HG02981 (cell line): Measurements from ENCODE around the gene PSD.

Experiments used
- ATAC-seq: cut with Tn5 transposase; IDR thresholded peaks from one replicate; pipeline ENCODE4 v1.9.1; 2021; ENCODE audit warnings: mild to moderate bottlenecking, moderate library complexity; ENCODE audit not compliant: unreplicated experiment

PSD gene

DNA sequence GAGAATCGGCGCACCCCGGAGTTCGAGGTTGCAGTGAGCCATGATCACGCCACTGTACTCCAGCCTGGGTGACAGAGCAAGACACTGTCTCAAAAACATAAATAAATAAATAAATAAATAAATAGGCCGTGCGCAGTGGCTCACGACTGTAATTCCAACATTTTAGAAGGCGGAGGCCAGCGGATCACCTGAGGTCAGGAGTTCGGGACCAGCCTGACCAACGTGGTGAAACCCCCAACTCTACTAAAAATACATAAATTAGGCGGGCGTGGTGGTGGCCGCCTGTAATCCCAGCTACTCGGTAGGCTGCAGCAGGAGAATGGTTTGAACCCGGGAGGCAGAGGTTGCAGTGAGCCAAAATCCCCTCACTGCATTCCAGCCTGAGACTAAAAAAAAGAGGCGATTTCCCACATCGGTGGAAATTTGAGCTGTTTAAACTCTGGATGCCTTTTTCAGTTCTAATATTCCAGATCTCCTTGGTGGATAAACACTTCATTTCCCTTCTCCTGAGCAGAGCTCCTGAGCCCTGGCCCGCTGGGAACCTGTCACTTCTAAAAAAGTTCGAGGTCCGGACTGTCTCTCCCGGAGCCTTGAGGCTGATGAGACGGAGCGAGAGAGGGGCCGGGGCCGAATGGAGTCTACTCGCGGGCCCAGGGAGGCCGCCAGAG is 25.0 kb downstream of the PSD start:
- no peak for ATAC-seq

DNA sequence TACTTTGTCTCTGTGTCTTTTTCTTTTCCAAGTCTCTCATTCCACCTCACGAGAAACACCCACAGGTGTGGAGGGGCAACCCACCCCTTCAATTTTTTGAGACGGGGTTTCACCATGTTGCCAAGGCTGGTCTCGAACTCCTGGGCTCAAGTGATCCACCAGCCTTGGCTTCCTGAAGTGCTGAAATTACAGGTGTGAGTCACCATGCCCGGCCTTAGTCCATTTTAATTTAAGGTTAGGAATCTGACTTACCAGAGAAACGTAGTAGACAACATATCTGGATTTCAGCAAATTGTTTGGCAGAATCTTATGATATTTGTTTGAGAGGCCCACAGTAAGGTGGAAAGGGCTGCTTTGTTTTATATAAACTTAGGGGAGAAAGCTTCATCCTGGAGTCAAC is 26.3 kb downstream of the PSD start:
- no peak for ATAC-seq

GRCh38 chr10:102389894-102390293 is 28.7 kb downstream of the PSD start:
- no peak for ATAC-seq

DNA sequence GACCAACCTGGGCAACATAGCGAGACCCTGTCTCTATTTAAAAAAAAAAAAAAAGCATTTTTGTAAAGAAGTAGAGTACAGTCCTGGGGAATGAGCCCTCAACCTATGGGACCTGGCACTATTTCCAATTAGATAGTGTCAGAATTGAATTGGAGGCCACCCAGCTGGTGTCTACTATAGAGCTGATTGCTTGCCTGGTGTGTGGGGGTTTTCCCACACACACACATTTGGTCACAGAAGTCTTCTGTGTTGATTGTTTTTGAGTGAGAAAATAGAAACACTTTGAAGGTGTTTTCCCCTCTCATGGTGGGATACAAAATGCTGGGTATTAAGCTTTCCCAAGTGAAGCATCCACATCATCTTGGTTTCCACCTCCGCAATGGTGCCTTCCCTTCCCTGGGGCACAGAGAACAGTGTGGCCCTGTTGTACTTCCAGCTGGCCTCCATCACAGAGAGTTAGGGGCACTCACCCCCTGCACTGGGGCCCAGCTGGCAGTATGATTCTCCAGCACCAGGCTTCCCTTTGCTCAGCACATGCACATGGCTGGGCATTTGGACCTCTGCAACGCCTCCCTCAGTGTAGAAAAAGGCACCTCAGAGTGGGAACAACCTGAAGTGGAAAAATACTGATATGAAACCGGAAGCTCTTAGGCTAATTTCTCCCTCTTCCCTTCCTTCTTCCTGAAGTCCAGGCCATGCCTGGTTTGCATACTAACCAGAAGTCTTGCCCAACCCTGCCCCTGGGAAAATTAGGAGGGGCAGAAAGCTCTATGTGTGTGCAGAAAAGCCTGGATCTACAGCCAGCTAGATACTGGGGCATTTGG is 33.8 kb downstream of the PSD start:
- ATAC-seq = no peak

- no peak for ATAC-seq
These were observed 34.5 kb downstream of the PSD start for GRCh38 chr10:102384053-102384452.

- no peak for ATAC-seq
These were observed 35.7 kb downstream of the PSD start for GRCh38 chr10:102382871-102383270.

- no peak for ATAC-seq
These were observed 36.6 kb downstream of the PSD start for GRCh38 chr10:102381983-102382382.

GRCh38 chr10:102379383-102379782 is 39.2 kb downstream of the PSD start:
- ATAC-seq = no peak

DNA sequence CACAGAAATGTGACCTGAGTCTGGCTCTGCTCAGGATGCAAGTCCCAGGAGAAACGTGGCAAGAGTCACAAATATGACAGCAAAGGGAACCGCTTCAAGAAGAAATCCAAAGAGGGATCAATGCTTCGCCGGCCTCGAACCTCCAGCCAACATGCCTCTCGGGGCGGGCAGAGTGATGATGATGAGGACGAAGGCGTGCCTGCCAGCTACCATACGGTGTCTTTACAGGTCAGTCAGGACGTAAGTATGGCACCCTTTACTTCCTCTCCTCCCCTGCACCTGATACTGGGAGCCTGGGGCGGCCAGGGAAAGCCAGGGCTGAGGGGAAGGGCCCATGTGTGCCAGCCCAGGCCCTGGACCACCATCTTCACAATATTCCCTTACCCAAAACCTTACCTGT is 41.7 kb downstream of the PSD start:
- ATAC-seq = no peak

DNA sequence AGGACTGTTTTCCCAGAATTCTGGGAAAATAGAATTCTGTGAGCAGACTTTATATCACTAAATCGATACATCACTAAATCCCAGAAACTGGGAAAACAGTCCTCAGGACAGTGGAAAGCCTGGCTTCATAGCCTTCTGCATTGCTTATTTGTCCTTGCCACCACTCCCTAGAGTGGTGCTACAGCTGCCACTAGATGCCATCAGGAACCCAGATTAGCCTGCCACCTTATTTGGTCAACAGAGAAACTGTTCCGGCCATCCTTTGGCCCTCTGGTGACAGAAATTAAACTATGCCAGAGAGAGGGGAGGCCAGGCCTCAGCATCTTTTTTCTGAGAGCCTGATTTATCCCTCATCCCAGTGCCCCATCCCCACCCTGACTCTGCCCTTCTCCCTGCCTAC is 42.7 kb downstream of the PSD start:
- no peak for ATAC-seq

DNA sequence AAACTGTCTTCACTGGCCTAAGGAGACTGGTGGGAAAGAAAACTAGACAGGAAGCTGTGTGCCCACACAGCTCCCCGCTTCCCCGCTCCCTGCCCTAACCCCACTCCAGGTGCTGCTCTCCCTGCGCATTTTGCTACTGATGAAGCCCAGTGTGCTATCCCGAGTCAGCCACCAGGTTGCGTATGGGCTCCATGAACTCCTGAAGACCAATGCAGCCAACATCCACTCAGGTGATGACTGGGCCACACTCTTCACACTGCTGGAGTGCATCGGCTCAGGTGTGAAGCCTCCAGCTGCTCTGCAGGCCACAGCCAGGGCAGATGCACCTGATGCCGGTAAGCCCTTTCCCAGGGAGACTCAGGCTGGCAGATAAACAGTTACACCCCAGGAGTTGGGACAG is 43.3 kb downstream of the PSD start:
- no peak for ATAC-seq

DNA sequence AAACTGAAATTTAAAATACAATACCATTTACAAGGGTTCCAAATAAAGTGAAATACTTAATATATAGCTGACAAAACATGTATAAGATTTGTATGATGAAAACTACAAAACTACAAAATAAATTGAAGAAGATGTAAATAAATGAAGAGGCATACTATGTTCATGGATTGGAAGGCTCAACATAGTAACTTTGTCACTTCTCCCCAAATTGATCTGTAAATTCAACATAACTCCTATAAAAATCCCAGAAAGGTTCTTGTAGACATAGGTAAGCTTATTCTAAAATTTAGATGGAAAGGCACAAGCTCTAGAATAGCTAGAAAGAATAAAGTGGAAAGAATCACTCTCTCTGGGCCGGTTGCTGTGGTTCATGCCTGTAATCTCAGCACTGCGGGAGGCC is 47.3 kb downstream of the PSD start:
- no peak for ATAC-seq

GRCh38 chr10:102368077-102368476 is 50.5 kb downstream of the PSD start:
- ATAC-seq = no peak

DNA sequence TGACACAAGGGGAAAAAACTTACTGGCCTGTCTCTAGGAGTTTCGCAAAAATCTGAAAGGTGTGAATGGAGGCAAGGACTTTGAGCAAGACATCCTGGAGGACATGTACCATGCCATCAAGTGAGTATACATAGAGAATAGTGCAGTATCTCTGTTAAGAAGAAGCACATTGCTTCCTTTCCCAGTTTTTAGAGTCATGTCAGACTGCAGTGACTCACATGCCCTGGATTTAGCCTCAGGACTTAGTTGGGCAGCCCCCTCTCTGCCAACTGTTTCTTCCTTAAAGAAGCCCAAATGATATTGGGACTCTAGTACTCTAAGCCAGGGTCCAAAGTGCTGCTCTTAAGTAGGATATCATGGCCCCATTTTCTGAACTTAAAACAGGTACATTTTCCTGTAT is 51.1 kb downstream of the PSD start:
- no peak for ATAC-seq

DNA sequence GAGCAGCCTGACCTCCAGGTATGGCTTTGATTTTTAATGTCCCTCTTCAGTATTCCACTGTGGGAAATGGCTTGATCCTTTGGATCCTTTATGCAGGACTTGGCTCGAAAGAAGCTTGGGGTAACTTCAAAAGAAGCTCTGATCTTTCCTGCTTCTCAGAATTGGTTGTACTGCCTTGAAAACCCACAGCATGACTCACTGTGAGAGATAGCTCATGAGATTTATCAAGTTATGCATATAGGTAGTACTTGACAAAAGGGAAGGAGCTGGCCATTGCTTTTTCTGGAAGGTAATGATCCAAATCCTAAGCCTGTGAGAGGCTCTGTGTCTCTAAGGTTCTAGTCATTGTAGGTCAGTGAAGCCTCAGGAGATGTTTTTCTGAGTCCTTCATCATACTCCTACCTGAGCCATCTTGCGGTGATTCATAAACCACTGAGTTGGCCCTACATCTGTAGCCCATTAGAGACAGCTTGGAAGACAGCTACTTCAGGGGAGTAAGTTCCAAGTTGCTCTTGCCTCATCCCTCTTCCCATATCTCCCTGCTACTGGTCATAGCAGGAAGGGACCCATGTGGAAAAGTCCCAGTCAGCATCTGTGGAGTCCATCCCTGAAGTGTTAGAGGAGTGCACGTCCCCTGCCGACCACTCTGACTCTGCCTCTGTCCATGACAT is 59.7 kb downstream of the PSD start:
- ATAC-seq = no peak

DNA sequence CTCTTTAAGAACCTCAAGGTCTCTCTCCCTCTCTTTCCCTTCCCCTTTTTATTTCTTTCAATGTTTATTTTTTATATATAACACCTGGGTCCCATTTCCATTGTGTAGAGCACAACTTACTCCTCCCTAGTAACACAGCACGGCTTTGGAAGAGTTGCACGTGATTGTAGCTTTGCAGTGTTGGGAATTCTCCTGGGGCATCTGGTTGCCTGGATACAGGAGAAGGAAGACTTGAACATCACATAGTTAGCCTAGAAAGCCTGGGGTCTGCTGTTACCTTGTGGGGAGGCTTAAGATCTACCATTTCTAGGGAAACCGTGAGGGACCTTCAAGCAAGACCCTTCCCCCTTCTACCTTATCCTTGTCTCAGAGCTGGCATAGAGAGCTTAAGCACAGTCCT is 64.1 kb downstream of the PSD start:
- ATAC-seq = no peak
